D721Med (cell line): Measurements from ENCODE around the gene C1orf21.

ENCODE experiments used
- DNase-seq: peaks from one replicate; pipeline ENCODE4 v3.0.0; 2011; ENCODE audit warnings: low spot score; ENCODE audit not compliant: insufficient read length
- FAIRE-seq: peaks from 2 replicates; lab custom pipeline; 2011; peaks lifted over from hg19 to GRCh38; lab: Jason Lieb, UNC
- TF ChIP-seq, protein P1 (sequence below): IDR thresholded peaks from 2 replicates; pipeline ENCODE4 v1.5.1; 2012; ENCODE audit warnings: mild to moderate bottlenecking, control low read depth; ENCODE audit not compliant: insufficient read depth; ENCODE audit errors: missing control alignments

C1orf21 gene

GRCh38 chr1:184465489-184466146 lies 78.8 kb downstream of the C1orf21 start:
- TF ChIP-seq, protein P1, sequence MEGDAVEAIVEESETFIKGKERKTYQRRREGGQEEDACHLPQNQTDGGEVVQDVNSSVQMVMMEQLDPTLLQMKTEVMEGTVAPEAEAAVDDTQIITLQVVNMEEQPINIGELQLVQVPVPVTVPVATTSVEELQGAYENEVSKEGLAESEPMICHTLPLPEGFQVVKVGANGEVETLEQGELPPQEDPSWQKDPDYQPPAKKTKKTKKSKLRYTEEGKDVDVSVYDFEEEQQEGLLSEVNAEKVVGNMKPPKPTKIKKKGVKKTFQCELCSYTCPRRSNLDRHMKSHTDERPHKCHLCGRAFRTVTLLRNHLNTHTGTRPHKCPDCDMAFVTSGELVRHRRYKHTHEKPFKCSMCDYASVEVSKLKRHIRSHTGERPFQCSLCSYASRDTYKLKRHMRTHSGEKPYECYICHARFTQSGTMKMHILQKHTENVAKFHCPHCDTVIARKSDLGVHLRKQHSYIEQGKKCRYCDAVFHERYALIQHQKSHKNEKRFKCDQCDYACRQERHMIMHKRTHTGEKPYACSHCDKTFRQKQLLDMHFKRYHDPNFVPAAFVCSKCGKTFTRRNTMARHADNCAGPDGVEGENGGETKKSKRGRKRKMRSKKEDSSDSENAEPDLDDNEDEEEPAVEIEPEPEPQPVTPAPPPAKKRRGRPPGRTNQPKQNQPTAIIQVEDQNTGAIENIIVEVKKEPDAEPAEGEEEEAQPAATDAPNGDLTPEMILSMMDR = no peak
- DNase-seq (no peak), FAIRE-seq (peak; percentile 16)

DNA sequence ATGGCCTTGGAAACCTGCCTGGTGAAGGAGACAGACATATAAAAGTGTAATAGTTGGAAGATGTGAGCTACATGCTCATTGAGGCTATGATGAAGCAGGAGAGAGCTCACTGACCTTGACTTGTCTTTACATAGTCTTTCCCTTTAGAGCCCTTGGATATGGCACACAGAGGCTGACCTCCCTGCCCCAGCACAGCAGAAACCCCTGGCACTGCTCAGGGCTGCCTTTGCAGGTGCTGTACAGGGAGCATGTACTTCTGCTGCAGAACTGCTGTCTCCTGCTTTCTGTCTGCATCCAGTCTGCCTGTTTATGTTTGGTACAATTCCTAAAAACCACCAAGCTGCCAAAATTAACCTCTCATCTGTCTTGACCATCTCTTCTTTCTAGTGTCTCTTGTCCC lies 80.5 kb downstream of the C1orf21 start:
- FAIRE-seq (peak; percentile 81), DNase-seq (no peak)
- TF ChIP-seq, protein P1 = no peak

DNA sequence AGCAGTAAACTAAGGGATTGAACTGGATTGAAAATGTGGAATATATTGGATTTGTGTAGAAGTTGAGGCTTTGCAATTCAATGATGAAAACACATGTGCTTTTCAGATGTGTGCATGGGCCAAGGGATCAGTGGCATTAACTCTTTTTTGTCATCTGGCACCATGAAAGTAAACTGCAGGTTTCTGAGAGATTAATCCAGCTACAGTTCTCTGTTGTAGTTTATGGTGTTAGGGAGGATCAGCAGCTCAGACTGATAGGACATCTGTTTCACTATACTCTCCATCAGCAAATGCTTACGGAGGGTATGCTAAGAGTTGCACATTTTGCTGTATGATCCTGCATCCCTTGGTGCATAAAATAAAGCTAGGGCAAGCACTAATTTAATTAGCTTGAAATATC lies 82.6 kb downstream of the C1orf21 start:
- FAIRE-seq = peak; percentile 100
- peak; percentile 25 for DNase-seq
- TF ChIP-seq, protein P1 = no peak

- DNase-seq (no peak), FAIRE-seq (peak; percentile 88)
- TF ChIP-seq, protein P1 = no peak
Measured at GRCh38 chr1:184471686-184472085, 84.9 kb downstream of the C1orf21 start.

DNA sequence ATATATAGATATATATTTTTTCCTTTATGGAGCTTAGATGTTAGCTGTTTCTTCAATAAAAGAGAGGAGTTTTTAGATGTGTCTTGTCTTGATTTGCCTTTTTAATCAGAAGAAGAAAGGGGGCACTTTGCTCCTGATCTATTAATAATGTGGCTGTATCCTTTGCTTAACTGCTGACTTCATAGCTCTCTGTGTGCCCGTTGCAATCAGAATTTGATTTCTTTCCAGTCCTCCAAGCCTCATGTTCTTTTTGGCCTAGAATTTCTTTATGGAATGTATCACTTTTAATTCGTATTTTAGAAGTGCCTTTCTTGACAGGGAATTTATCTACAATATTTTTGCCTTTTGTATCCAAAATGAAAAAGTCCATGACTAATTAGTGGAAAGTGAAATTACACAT lies 85.3 kb downstream of the C1orf21 start:
- no peak for DNase-seq
- FAIRE-seq = peak; percentile 81
- TF ChIP-seq, protein P1 = no peak

DNA sequence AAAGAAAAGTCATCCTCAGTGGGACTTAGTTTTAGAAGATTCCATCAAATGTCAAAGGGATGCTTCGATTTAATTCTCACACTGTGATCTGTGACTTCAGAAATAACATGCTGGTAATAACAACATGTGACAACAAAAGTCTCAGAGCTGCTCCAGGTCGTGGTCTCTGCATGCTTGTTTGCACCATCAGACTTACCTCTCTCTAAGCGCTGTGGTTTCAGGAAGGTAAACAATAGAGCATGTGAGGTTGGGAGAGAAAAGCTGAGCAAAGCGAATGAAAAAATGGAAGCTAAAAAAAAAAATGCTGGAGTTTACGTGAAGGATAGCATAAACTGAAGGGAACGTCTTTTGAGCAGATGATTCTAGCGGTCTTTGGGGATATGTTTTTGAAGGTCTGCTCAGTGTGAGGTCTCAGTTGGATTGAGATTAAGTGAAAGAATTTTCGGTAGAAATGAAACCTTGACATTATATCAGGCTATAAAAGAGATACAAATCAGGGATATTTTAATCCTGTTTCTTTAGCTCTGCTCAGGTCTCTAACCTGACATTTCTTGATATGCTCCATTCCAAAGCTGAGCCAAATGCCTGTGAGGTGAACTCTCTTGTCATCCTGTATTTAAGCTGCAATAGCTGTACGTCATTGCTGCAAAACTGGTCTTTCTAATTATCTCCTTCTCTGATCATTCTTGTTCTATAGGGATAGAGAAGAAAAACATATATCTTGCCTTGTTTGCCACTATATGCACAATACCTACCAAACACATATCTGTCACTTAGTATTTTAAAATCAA lies 86.5 kb downstream of the C1orf21 start:
- TF ChIP-seq, protein P1 = no peak
- FAIRE-seq (peak; percentile 63), DNase-seq (no peak)

GRCh38 chr1:184476187-184476586 lies 89.4 kb downstream of the C1orf21 start:
- TF ChIP-seq, protein P1 = no peak
- DNase-seq (no peak), FAIRE-seq (no peak)
